ENCODE measurements around the gene PRDM16.

- TF ChIP-seq, protein P1, sequence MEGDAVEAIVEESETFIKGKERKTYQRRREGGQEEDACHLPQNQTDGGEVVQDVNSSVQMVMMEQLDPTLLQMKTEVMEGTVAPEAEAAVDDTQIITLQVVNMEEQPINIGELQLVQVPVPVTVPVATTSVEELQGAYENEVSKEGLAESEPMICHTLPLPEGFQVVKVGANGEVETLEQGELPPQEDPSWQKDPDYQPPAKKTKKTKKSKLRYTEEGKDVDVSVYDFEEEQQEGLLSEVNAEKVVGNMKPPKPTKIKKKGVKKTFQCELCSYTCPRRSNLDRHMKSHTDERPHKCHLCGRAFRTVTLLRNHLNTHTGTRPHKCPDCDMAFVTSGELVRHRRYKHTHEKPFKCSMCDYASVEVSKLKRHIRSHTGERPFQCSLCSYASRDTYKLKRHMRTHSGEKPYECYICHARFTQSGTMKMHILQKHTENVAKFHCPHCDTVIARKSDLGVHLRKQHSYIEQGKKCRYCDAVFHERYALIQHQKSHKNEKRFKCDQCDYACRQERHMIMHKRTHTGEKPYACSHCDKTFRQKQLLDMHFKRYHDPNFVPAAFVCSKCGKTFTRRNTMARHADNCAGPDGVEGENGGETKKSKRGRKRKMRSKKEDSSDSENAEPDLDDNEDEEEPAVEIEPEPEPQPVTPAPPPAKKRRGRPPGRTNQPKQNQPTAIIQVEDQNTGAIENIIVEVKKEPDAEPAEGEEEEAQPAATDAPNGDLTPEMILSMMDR (conservative IDR thresholded peaks at IDR 0.05; ENCODE audit: low read depth, low read length), result no peak
- TF ChIP-seq, protein P2, sequence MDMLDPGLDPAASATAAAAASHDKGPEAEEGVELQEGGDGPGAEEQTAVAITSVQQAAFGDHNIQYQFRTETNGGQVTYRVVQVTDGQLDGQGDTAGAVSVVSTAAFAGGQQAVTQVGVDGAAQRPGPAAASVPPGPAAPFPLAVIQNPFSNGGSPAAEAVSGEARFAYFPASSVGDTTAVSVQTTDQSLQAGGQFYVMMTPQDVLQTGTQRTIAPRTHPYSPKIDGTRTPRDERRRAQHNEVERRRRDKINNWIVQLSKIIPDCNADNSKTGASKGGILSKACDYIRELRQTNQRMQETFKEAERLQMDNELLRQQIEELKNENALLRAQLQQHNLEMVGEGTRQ (IDR thresholded peaks at IDR 0.05; ENCODE audit: low read depth, low read length), result no peak
- TF ChIP-seq CEBPB (IDR thresholded peaks at IDR 0.05; ENCODE audit: low read depth, low read length), result no peak
- no peak for TF ChIP-seq FOS (IDR thresholded peaks at IDR 0.05; ENCODE audit: low read depth, low read length)
- no peak for TF ChIP-seq ELK1 (IDR thresholded peaks at IDR 0.05; ENCODE audit: borderline replicate concordance, low read depth, low read length)
- TF ChIP-seq POLR2A (IDR thresholded peaks at IDR 0.05; ENCODE audit: low read depth, low read length), result no peak
- no peak for TF ChIP-seq RFX5 (IDR thresholded peaks at IDR 0.05; ENCODE audit: low read depth, low read length)
- TF ChIP-seq RCOR1 (IDR thresholded peaks at IDR 0.05; ENCODE audit: insufficient replicate concordance, low read length), result no peak
- no peak for TF ChIP-seq MXI1 (IDR thresholded peaks at IDR 0.05; ENCODE audit: borderline replicate concordance, low read depth, low read length)
- TF ChIP-seq RAD21 (IDR thresholded peaks at IDR 0.05; ENCODE audit: low read length), result no peak
- no peak for TF ChIP-seq NFE2L2 (IDR thresholded peaks at IDR 0.05; ENCODE audit: low read depth, low read length)
These were observed 115.7 kb downstream of the PRDM16 start for GRCh38 chr1:3184666-3185065.
